ENCODE results near the gene SYNPO.

SYNPO gene

DNA sequence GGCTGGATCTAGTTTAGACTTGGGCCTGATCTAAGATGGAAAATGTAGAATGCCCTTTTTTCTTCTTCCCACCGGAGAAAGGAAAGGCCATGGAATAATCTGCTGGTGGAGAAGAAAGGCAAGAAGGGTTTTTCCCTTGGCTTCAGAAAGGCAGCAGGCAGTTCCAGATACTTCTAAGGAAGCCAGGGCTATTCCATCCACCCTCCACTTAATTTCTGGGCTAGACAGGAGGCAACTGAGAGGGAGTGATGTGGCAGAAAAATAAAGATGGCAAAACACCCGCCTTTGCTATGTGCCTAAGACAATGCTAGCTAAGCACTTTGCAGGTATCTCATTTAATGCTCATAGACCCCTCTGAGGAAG lies 30.5 kb downstream of the SYNPO start:
- Histone ChIP-seq H3K9me3 (no peaks in the 10 kb centered on the region), H3K4me3 (peak overlapping the region; percentile 70), H3K27me3 (ENCODE audit: low read depth) (no peaks in the 10 kb centered on the region), H3K4me1 (peaks cover 18% of the 10 kb centered on the region), H3K36me3 (replicated peaks) (peaks cover 8% of the 10 kb centered on the region; the same call in 1 of the 2 replicates)
- in situ Hi-C loops (cut with MboI; ENCODE audit: low sequenced_read_pairs), result loop anchor here (25.0 kb wide), 1 partner anchor 209 kb away; no protein-coding TSS in a partner anchor
- DNase-seq (ENCODE audit: low spot score in 2 of 2), result no peak

DNA sequence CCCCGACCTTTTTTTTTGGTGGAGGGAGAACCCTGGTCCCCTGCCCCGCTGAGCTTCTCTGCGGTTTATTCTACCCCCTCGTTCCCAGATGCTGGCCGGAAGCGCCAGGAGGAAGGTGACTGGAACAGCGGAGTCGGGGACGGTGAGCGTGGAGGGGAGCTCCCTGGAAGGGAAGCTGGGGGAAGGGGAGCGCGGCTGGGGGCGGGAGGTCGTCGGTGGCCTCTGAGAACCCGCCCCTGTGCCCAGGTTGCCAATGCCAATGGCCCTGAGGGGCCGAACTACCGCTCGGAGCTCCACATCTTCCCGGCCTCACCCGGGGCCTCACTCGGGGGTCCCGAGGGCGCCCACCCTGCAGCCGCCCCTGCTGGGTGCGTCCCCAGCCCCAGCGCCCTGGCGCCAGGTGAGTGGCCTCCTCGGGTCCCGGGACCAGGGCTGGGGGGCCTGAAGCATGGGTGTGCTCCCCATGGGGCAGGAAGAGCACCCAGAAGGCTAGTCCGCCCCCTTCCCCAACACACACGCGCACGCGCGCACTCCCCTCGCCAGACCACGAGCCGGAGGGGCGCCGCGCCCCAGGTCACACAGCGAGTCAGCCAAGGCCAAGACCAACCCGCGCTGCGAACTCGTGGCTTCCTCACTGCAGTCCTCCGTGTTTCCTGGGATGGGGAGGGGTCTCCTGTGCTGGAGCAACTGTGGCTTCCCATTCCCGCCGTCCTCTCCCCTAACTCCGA lies 31.2 kb downstream of the SYNPO start:
- Histone ChIP-seq H3K9me3 (no peaks in the 10 kb centered on the region), H3K36me3 (replicated peaks) (peaks cover 8% of the 10 kb centered on the region; the same call in 1 of the 2 replicates), H3K4me3 (peak overlapping the region; percentile 70), H3K4me1 (peaks cover 18% of the 10 kb centered on the region), H3K27me3 (ENCODE audit: low read depth) (no peaks in the 10 kb centered on the region)
- in situ Hi-C loops (cut with MboI; ENCODE audit: low sequenced_read_pairs), result loop anchor here (25.0 kb wide), 1 partner anchor 209 kb away; no protein-coding TSS in a partner anchor
- peak; percentile 22 to 64 for DNase-seq (ENCODE audit: low spot score in 2 of 2)

GRCh38 chr5:150672237-150672883 lies 31.9 kb downstream of the SYNPO start:
- Histone ChIP-seq H3K27me3 (ENCODE audit: low read depth) (no peaks in the 10 kb centered on the region), H3K4me1 (peaks cover 18% of the 10 kb centered on the region), H3K9me3 (no peaks in the 10 kb centered on the region), H3K4me3 (peak overlapping the region; percentile 70), H3K36me3 (replicated peaks) (peaks cover 8% of the 10 kb centered on the region)
- peak; percentile 53 to 81 for DNase-seq (ENCODE audit: low spot score in 2 of 2)
- in situ Hi-C loops (cut with MboI; ENCODE audit: low sequenced_read_pairs), result loop anchor here (25.0 kb wide), 1 partner anchor 210 kb away; no protein-coding TSS in a partner anchor

DNA sequence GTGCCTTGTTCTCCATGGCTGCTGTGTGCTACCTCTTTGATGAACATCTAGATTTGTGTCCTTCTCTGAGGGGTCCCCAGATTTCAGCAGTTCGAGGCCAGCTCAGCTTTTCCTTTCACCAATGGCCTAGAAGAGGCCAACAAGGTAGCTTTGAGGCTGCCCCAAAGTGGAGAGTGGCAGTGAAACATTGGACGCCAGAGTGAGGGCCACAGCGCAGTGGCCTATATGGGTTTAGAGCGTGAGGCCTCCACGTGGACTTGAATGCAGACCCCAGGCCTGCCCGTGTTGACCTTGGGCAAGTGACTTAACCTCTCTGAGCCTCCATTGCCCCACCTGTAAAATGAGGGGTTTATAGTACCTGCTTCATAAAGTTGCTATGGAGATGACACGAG lies 32.4 kb downstream of the SYNPO start:
- Histone ChIP-seq H3K36me3 (replicated peaks) (peaks cover 8% of the 10 kb centered on the region), H3K9me3 (no peaks in the 10 kb centered on the region), H3K4me3 (peak overlapping the region; percentile 70), H3K27me3 (ENCODE audit: low read depth) (no peaks in the 10 kb centered on the region), H3K4me1 (peaks cover 18% of the 10 kb centered on the region)
- no peak for DNase-seq (ENCODE audit: low spot score in 2 of 2)
- in situ Hi-C loops (cut with MboI; ENCODE audit: low sequenced_read_pairs), result loop anchor here (25.0 kb wide), 1 partner anchor 211 kb away; no protein-coding TSS in a partner anchor

DNA sequence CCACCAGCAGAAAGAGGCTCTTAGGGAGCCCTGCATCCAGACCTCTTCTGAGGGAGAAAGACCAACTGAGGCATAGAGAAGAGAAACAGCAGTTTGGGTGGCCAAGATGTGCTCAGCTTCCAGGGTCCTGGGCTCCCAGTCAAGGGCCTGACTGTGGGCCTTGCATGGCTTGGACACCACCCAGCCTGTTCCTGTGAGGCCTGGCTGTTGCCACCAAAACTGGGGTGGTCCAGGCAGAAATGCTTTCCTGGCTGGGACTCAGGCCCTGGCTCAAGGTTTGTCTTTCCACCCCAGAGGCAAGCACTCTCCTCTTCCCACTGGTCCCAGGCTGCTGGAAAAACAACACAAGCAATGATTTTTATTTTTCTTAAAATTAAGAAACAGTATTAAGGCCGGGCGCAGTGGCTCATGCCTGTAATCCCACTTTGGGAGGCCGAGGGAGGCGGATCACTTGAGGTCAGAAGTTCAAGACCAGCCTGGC lies 33.9 kb downstream of the SYNPO start:
- no peak for DNase-seq (ENCODE audit: low spot score in 2 of 2)
- Histone ChIP-seq H3K4me1 (peaks cover 18% of the 10 kb centered on the region), H3K27me3 (ENCODE audit: low read depth) (no peaks in the 10 kb centered on the region), H3K4me3 (no peak overlapping the region), H3K36me3 (replicated peaks) (peaks cover 6% of the 10 kb centered on the region), H3K9me3 (no peaks in the 10 kb centered on the region)
- in situ Hi-C loops (cut with MboI; ENCODE audit: low sequenced_read_pairs), result loop anchor here (25.0 kb wide), 1 partner anchor 212 kb away; no protein-coding TSS in a partner anchor

- peaks cover 16% of the 10 kb centered on the region for H3K4me1 ChIP-seq
- no peak for DNase-seq (ENCODE audit: low spot score in 2 of 2)
These were observed 34.6 kb downstream of the SYNPO start for GRCh38 chr5:150675069-150675468.

GRCh38 chr5:150676578-150676977 lies 36.1 kb downstream of the SYNPO start:
- in situ Hi-C loops (cut with MboI; ENCODE audit: low sequenced_read_pairs), result no loop called here
- Histone ChIP-seq H3K36me3 (replicated peaks) (no peaks in the 10 kb centered on the region; the same call in none of the 2 replicates), H3K4me3 (no peak overlapping the region), H3K27me3 (ENCODE audit: low read depth) (no peaks in the 10 kb centered on the region), H3K4me1 (peaks cover 9% of the 10 kb centered on the region), H3K9me3 (no peaks in the 10 kb centered on the region)
- no peak for DNase-seq (ENCODE audit: low spot score in 2 of 2)

More at GRCh38 chr5:150675069-150675468, 34.6 kb downstream of the SYNPO start:
- in situ Hi-C loops (cut with MboI; ENCODE audit: low sequenced_read_pairs), result no loop called here
- Histone ChIP-seq H3K4me3 (no peak overlapping the region), H3K36me3 (replicated peaks) (peaks cover 4% of the 10 kb centered on the region), H3K9me3 (no peaks in the 10 kb centered on the region), H3K27me3 (ENCODE audit: low read depth) (no peaks in the 10 kb centered on the region)

GRCh38 chr5:150689120-150689519 lies 48.7 kb downstream of the SYNPO start:
- Histone ChIP-seq H3K27me3 (ENCODE audit: low read depth) (no peaks in the 10 kb centered on the region), H3K4me1 (no peaks in the 10 kb centered on the region; the same call in 1 of the 2 replicates), H3K9me3 (no peaks in the 10 kb centered on the region), H3K4me3 (no peak overlapping the region), H3K36me3 (replicated peaks) (peaks cover 34% of the 10 kb centered on the region)
- DNase-seq (ENCODE audit: low spot score in 2 of 2), result no peak
- in situ Hi-C loops (cut with MboI; ENCODE audit: low sequenced_read_pairs), result no loop called here

- Histone ChIP-seq H3K9me3 (no peaks in the 10 kb centered on the region), H3K27me3 (ENCODE audit: low read depth) (no peaks in the 10 kb centered on the region), H3K4me3 (no peak overlapping the region), H3K4me1 (no peaks in the 10 kb centered on the region; the same call in 1 of the 2 replicates), H3K36me3 (replicated peaks) (peaks cover 51% of the 10 kb centered on the region)
- no peak for DNase-seq (ENCODE audit: low spot score in 2 of 2)
- in situ Hi-C loops (cut with MboI; ENCODE audit: low sequenced_read_pairs), result no loop called here
These were observed 50.3 kb downstream of the SYNPO start for GRCh38 chr5:150690760-150691159.

GRCh38 chr5:150692276-150692675 lies 51.8 kb downstream of the SYNPO start:
- peaks cover 66% of the 10 kb centered on the region for H3K36me3 ChIP-seq (replicated peaks)
- in situ Hi-C loops (cut with MboI; ENCODE audit: low sequenced_read_pairs), result no loop called here

DNA sequence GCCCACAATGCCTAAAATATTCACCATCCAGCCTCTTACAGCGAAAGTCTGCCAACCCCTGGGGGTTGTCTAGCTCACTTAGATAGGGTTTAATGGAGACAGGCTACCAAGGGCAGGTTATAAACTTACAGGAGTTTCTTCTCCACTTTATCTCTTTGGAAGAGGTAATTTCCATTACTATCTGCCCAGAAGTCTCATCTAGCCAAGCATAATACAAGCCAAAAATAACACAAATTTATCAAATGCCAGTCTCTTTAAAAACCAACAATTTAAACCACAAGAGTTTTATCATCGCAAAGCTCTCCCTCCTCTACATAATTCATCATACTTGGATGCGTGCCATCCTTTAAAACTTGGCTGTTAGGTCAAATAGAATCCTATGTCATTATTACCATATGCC lies 54.2 kb downstream of the SYNPO start:
- H3K4me1 ChIP-seq, result peaks cover 5% of the 10 kb centered on the region; the same call in 1 of the 2 replicates
- H3K27me3 ChIP-seq (ENCODE audit: low read depth), result no peaks in the 10 kb centered on the region
- DNase-seq (ENCODE audit: low spot score in 2 of 2), result no peak
- H3K9me3 ChIP-seq, result no peaks in the 10 kb centered on the region
- no peak overlapping the region for H3K4me3 ChIP-seq
- in situ Hi-C loops (cut with MboI; ENCODE audit: low sequenced_read_pairs), result no loop called here
- H3K36me3 ChIP-seq (replicated peaks), result peaks cover 83% of the 10 kb centered on the region

More at GRCh38 chr5:150692276-150692675, 51.8 kb downstream of the SYNPO start:
- Histone ChIP-seq H3K4me1 (no peaks in the 10 kb centered on the region; the same call in 1 of the 2 replicates), H3K27me3 (ENCODE audit: low read depth) (no peaks in the 10 kb centered on the region), H3K9me3 (no peaks in the 10 kb centered on the region), H3K4me3 (no peak overlapping the region)
- no peak for DNase-seq (ENCODE audit: low spot score in 2 of 2)

DNA sequence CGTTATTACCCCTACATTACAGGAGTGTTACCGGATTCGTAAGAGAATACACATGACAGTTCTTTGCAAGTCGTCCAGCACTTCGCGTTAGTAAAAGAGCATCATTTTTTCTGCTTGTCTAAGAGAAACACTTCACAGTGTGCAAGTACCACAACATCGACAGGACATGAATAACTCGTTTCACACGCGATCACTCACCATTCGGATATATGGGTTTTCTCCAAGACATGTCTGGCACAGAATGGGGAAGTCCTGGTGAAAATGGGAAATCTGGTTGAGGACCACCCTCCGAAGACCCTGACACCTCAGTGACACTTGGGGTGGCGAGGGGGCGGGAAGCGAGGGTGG lies 59.8 kb downstream of the SYNPO start:
- in situ Hi-C loops (cut with MboI; ENCODE audit: low sequenced_read_pairs), result no loop called here
- H3K36me3 ChIP-seq (replicated peaks), result peaks cover 38% of the 10 kb centered on the region
- no peaks in the 10 kb centered on the region for H3K27me3 ChIP-seq (ENCODE audit: low read depth)
- H3K4me3 ChIP-seq, result peak overlapping the region; percentile 98
- no peaks in the 10 kb centered on the region for H3K9me3 ChIP-seq
- DNase-seq (ENCODE audit: low spot score in 2 of 2), result no peak
- peaks cover 13% of the 10 kb centered on the region for H3K4me1 ChIP-seq

DNA sequence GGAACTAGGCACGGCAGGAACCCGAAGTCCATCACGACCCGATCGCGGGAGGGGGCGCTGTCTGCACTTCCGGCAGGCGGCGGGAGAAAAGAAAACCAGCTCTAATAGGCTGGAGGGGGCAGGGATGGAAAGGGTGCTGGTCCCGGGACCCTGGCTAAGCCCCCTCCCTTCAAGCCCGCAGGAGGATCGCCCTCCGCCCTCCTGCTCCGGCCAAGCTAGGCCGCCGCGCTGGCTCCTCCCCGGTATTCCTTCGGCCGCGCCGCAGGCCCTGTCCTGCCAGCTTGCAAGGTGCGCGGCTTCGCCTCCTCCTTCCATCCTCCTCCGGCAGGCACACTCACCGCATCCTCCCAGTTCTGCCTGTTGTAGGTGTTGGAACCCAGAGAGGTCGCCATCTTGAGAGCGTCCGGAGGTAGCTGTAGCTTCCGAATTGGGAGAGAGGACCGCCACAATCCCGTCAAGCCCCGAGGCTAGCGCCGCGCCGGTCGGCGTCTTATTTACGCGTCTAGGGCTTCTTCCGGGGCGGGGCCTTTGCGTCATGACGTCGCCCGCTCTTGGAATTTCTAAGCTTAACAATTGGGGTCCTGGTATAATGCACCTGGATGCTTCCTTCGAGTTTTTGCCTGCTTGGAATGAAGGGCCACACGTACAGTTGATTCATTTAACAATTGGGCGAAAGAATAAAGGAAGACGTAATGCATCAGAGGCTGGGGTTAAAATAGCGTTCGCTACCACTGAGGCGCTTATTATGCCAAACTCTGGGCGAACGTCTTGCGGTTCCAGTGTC lies 60.3 kb downstream of the SYNPO start, which contains the start of gene RBM22:
RBM22 (minus strand) TSS at position 469 of the 784 bp plus-strand sequence; CDS start at position 392, 77 bp downstream.
- no peaks in the 10 kb centered on the region for H3K27me3 ChIP-seq (ENCODE audit: low read depth)
- peak; percentile 89 to 96 for DNase-seq (ENCODE audit: low spot score in 2 of 2)
- in situ Hi-C loops (cut with MboI; ENCODE audit: low sequenced_read_pairs), result no loop called here
- H3K4me1 ChIP-seq, result peaks cover 13% of the 10 kb centered on the region
- H3K36me3 ChIP-seq (replicated peaks), result peaks cover 32% of the 10 kb centered on the region
- no peaks in the 10 kb centered on the region for H3K9me3 ChIP-seq
- H3K4me3 ChIP-seq, result peak within 1 kb of the TSS; percentile 98

Data from HAP-1 (cell line).